NCI-H2081 (cell line): Measurements from ENCODE around the gene FBXO31.
A peak's percentile ranks its signal among the peaks of the same experiment; 100 is the strongest.
"Not testable (repeated sequence)": the region's sequence is repeated elsewhere in the genome, so short reads cannot be mapped to it uniquely, and the experiment has no call there.

Experiments
- DNase-seq, 2 experiments: peaks; one replicate each; lab custom pipeline; 2025; lab: John Stamatoyannopoulos, UW

FBXO31 gene

DNA sequence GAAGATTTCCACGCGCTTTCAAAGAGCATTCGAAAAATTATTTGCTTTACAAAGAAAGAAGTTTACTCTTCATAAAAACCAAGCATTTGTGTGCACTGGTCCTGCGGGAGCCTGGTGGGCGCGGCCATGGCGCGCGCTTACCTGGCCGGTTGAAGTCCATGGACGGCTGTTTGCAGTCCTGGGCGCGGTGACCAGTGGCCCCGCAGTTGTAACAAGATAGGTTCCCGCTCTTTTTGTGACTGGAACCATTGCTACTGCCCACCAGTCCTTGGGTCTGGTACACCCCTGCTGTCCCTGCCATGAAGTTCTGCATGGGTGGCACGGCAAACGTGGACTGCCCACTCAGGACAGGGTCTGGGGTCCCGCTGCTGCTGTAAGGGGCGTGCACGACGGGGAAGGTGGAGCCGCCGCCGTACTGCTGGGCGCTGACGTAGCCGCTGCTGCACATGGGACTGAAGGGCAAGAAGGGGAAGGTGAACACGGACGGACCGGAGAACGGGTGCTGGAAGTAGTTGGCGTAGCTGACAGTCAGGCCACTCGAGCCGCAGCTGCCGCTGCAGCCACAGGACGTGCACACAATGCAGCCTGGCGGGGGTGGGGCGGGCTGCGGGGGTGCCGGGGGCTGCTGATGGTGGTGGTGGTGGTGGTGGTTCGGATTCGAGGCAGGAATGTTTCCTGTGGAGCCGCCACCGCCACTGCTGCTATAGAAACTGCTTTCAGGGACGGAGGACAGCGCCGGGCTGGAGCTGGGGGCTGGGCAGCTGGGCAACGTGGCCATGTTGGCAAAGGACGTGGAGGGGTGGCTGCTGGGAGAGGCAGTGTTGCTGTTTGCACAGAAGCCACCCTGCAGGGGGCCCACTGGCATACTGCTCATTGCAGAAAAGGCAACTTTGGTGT lies 28.0 kb upstream of the FBXO31 start:
- peak in 1 of 2 experiments; percentile 21 for DNase-seq

DNA sequence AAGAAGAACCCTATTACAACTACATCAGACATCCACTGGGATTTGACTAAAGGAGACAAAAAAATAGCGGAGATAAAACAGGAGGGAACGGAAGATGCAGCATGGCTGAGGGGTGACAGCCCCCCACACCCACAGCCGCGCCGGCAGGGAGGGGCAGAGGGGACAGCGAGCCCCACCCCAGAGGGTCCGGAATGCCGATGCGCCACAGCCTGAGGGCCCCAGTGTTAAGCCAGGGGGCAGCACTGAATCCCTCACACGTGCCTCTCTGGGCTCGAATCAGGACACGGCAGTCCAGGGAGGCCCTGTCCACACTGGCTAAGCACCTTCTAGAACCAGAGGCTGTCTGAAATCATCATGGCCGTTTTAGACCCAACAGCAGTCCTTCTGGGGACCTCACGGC lies 27.4 kb upstream of the FBXO31 start:
- DNase-seq, result no peak

DNA sequence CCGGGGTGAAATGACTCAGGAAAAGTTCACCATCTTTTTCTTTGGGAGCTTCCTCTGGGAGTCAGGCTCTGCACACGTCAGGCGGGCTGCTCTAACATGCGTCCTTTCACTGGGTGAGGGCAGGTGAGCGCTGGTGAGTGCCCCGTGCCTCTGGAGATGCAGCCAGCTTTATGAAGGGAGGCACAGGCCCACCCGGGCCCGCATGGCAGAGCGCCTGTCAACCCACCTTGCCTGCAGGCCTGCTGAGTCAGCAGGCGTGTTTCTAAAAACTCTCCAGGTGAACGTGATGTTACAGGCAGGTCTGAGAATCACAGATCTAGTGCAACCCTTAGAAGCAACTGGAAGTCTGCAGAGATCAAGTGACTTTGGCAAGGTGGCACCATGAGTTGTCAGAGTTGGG lies 27.0 kb upstream of the FBXO31 start:
- DNase-seq, result no peak

DNA sequence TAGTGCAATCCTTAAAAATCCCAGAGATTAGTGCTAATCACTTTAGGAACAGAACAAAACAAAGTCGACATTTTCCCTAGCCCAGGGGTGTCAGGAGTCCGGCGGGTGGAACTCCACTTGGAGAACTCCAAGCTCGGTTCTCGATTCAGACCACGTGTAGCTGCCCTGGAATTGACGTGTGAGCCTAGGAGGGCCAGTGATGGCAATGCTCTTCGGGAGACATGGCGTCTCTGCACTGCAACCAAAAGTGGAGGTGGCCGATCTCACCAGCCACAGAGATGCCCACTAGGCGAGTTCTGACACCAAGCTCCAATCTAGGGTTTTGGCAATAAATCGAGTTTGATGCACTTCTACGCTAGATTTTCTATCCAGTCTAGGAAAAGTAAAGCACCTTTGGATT lies 26.2 kb upstream of the FBXO31 start:
- no peak for DNase-seq

DNA sequence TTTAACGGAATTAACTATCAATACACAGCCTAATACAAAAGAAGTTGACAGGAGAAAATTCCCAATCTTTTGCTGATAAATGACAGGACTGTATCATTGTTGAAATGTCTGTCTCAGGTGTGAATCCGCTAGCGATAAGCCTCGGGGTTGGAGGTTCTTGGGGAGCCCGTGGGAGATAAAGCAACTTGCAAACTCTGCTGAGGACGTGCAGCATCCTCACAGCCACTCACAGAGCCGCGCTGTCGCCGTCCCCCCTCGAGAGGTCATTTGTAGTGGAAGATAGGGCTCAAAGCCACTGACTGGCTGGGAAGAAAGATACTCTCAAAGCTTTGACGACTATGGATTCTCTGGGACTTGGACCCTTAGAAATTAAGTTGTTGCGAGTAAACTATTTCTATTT lies 25.6 kb upstream of the FBXO31 start:
- DNase-seq, result no peak

DNA sequence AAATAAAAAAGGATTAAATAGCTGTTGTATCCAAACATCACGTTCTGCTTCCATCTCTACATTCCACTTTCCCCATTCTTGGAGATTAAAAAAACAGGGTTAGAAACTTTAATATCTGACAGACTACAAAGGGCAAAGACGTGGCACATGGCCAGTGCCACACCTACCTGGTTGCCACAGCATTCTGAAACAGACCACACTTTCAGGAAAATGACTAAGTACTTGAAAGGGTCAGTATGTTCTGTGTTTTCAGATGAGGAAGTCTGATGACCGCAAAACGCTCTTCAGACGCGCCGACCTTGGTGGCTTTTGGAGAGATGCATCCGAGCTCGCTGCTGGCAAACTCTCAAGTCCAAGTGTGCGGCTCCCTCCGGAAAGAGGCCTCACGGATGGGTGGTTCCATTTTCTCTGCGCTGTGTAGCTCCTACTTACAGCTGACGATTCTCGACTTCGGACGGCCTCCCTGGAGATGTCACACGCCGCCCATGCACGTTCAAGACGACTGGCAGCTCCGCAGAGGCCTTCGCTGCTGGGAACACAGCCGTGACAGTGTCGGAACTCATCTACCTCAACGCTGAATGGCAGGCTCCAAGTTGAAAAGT lies 24.0 kb upstream of the FBXO31 start:
- no peak for DNase-seq

DNA sequence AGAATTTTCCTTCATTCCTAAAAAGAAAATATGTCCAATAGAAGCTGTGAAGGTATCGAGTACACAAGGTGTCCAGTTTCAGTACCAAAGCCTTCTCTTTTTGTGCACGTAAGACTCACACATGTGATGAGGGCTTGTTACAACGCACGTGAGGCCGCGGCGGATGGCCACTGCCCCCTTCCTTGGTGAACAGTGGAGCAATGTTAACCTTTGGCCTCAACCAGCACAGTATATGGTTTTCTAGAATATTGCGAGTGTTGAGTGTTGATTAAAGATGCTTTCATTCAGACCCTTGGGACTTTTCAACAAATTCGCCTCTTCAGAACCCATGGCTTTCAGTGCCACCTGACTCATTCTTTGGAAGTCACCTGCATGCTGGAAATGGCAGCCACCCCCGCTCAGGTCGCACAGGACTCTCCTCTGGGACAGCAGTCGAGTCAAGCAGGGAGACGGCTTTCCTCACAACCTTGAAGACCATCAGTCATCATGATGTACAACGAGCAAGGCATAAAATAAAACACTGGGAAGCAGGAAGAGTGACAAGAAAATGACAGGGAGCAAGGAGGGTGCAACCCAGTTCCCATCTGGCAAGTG lies 23.0 kb upstream of the FBXO31 start:
- DNase-seq, result no peak

DNA sequence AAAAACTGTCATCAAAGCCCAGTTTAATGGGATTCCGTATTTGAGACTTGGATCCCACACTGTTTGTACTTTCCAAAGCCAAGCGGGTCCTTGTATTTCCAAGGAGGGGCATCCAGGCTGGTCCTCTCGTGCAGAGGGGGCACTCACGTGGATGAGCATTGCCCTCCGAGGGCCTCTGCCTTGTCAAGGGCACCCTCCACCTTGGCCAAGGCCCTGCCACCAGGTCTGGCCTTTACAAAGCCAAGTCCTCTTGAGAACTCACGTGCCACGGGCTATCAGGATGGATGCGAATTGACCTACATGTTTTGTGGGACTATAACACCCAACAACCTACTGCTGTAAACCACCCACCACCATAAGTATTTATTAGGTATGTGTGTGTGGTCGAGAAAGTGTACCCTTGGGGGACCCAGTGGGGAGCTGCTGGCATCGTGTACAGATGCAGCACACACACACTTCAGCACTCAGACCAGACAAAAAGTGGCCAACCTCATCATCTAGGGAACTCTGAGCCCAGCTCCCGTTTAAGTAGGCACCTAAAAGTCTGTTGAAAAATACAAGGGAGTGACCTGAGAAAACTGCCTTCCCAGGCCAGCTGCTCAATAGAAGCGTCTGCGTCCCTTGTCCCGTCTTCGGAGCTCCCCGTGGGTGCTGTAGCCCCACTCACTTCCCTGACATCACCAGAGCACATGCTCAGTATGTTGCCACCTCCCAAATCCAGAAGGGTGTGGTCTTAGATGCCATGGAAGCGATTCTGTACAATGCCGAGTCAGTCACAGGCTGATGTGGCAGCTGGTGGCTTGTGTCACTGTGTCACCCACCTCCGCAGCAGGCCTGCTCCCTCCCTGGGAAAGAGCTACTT lies 21.4 kb upstream of the FBXO31 start:
- DNase-seq, result no peak

DNA sequence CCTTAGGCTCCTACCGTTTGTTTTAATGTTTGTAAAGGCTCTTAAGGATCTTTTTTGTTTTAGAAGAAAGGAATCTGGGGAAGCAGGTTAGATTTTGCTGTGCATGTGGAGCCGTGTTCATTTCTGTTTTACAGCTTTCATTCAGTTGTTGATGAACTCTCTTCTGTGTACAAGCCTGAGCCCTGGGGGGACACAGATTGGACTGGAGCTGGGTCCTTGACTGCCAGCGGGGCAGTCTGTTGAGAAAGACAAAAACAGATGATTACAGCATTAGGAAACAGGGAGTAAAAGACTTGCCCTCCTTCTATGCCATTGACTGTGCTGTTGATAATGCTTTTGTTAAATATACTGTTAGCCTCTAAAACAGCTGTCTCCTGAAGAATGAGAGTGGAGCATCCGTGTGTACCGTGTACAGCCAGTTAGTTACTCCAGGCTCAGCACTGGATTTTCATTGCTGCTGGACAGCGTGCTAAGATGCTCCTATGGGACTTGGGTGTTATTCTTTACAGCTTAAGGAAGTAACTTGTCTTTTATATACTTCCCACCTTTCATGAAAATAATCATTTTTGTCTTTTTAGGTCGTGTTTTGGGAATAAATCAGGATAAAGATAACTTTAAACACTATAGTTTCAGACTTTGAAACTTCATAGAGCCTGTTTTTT lies 11.7 kb upstream of the FBXO31 start:
- DNase-seq, result no peak

DNA sequence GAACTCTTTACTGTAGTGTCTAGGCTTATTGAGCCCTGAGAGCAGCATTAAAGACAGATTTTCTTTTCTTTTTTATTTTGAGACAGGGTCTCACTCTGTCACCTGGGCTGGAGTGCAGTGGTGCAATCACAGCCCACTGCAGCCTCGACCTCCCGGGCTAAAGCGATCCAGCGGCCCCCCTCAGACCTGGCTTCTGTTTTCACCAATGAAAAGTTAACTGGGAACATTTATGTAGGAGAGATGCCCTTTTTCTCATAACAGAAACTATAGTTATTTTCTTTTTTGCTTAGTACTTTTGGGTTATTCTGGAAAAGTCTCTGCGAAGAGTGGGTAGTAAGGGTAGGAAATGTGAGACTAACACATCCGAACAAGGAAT lies 10.1 kb upstream of the FBXO31 start:
- no peak for DNase-seq

DNA sequence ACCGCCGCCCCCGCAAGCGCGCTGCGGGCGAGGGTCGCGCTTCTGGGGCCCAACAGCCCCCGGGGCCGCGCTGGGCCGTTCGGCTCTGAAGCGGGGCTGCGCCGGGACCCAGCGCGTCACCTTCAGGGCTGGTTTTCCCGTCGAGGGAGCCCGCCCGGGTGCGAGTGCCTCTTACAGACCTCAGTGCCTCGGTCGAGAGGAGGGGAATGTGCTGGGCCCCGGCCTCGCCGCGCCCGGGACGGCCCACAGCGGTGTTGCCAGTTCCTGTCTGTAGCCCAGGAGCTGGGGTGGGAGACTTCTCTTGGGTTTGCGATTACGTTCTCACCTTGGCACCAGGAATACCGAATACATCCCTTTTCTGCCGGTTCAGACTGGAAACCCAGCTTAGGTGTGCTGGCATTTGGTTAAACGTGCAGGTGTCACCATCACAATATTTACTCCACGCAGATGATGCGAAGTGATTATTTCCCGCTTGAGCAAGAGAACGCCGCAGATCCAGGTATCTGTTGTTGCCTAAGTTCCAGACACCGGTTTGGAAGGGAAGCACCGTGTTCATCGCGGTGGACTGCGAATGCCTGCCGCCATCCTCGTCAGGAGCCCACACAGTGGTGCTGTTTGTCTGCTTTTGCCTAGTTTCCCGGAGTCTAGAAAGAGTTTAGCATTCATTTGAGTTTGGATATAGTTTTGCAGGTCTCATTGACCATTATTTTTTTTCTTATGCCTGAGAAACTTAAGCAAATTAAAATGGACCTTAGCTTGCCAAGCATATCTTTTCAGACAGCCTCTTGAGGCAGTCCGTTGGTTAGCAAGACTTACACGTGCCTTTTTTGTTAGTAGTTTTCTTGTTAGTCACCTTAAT lies 9.5 kb upstream of the FBXO31 start:
- DNase-seq, result peak in 1 of 2 experiments; percentile 19

DNA sequence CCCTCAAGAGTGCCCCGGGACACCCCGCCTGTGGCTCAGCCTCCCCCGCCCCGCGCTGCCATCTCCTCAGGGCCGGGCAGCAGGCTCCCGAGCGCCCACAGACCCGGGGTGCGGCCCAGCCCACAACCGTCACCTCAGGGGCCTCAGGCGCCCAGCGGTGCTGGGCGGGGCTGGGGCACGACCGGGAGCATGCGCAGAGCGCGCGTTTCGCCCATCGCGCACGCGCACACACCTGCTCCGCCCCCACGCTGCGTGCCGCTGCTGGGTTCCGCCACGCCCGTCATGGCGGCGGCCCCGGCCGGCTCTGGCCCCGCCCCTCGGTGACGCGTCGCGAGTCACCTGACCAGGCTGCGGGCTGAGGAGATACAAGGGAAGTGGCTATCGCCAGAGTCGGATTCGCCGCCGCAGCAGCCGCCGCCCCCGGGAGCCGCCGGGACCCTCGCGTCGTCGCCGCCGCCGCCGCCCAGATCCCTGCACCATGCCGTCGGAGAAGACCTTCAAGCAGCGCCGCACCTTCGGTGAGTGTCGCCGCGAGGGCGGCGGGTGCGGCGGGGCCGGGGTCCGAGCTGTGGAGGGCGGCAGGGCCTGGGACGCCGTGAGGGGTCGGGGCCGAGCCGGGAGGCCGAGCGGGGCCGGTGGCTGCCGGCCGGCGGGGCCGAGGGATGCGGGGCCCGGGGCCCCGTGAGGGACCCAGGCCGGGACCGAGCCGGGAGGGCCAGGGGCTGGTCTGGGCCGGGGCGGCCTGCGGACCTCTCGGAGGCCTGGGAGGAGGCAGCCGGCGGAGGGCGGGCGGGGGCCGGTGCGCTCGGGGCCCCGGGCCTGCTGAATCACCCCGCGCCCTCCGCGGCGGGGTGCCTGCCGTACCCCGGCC lies 8.6 kb upstream of the FBXO31 start, which contains the start of gene MAP1LC3B:
MAP1LC3B (plus strand) TSS at position 387 of the 871 bp plus-strand sequence; CDS start at position 479, 92 bp downstream.
- DNase-seq, result peak; percentile 86 to 89

DNA sequence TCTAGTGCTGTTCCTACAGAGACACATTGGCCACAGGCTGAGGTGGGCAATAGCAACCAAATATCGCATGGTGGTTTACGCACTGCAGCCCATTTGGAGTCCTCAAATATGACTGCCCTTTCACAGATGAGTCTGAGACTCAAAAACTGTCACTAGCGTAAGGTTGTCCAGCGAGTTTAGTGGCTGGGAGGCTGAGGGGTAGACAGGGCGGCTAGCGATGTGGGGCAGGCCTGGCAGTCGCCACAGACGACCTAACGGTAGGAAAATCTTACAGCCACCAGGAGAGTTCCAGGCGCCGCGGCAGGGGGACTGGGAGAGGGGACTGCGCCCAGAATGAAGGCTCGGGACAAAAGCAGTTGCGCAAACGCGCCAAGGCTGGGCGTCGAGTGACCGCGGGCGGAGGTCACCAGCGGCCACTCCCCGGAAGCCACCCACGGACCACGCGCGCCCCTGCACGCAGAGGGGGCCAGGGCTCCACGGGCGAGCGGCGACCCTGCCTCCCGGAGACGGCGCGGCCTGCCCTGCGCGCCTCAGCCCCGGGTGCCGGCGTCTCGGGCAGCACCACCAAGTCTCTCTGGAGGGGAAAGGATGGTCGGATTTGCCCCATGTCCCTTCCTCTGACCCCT lies 7.9 kb upstream of the FBXO31 start:
- DNase-seq, result peak in 1 of 2 experiments; percentile 17

DNA sequence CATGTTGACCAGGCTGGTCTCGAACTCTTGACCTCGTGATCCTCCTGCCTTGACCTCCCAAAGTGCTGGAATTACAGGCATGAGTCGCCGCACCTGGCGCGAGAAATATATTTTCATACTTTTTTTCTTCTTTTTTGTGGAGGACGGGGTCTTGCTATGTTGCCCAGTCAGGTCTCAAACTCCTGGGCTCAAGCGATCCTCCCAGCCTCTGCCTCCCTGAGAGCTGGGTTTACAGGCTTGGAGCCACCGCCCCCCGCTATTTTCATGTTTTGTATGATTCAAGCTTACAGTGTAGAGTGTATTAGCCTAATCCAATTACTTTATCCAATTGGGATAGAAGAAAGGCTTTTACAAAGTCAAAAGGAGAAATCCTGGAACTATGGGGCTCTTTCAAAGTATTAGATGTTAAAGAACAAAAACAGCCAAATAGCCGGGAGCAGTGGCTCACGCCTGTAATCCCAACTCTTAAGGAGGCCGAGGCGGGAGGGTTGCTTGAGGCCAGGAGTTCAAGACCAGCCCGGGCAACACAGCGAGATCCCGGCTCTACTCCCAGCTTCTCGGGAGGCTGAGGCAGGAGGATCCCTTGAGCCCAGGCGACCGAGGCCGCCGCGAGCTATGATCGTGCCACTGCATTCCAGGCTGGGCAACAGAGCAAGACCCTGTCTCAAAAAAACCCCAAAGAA lies 7.2 kb upstream of the FBXO31 start:
- DNase-seq, result no peak

DNA sequence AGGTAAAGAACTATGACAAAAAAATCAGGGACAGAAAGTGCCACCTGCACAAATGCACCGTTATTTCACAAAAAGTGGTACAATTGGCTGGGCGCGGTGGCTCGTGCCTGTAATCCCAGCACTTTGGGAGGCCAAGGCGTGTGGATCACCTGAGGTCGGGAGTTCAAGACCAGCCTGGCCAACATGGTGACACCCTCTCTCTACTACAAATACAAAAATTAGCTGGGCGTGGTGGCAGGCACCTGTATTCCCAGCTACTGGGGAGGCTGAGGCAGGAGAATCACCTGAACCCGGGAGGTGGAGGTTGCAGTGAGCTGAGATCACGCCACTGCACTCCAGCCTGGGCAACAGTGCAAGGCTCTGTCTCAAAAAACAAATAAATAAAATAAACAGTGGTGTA lies 6.3 kb upstream of the FBXO31 start:
- DNase-seq, result not testable (repeated sequence)

DNA sequence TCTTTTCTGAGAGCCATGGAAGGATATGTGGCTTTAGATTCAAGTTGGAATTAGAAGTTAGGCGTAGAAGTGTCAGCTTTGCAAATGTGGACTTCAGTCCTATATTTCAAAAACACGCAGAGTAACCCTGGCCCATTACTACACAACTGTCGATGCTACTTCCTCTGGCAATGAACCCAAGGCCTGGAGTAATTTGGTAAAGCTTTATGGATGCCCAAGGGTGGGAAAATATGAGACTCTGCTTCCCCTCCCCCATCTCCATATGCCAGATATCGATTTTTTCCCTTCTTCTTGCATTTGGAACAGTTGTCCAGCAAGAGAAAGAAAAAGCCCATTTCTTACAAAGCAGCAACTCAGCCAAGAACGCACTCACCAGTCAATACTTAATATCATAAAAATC lies 5.7 kb upstream of the FBXO31 start:
- DNase-seq, result no peak

DNA sequence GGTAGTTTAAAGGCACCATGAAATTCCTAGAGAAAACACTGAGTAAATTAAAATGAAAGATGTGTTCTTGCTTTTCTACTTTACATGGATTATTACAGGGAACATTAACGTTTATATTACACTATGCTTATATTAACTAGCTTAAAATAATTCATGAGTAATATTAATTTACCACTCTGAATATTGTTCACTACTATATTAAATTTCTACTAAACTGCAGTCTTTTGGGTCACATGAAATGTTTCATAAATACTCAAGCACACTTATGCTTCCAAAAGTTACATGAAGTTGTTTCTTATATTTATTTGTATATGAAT lies 5.2 kb upstream of the FBXO31 start:
- no peak for DNase-seq

DNA sequence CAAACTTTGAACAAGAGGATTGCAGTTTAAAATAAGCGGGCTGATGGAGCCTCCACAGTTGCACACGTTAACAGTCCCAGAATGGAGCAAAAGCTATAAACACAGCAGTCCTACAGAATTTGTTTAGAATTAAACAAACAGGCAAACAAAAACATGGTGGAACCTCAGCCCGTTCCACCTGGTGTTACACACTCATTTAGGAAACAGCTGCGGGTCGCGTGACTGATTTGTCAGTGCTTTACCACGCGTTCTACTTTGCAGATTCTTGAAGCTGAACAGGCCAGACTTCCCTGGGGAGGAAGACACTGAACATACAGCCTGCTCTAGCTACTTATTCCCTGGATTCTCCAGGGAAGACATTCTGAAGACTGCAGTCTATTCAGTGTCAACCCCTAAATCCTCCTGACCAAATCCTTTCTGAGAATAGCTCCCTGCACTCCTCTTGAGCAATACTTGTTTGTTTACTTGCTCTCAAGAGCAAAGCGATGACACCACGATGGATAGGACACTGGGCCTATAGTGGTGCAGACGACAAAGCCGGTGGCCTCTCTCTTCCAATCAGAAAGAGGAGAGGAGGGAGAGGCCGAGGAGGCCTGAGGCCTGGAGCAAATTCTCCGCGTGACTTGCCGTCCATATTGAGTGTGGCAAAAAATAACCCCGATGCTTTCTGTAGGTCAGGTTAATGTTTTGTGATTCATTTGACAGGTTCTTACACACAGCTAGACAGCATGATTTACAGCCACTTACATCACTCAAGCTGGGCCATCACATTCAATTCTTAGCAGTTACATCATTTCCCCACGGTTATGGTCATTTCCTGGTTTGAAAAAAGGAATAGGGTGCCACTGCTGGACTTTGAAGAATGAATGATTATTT lies 4.6 kb upstream of the FBXO31 start:
- DNase-seq, result peak; percentile 88 to 93
